Ammon's horn (tissue), 1 donor: ENCODE measurements around the gene MYBPC2.

Source experiments
- DNase-seq: peaks from one replicate; pipeline ENCODE4 v3.0.0-alpha.2; 2016; ENCODE audit warnings: low spot score

MYBPC2 gene

DNA sequence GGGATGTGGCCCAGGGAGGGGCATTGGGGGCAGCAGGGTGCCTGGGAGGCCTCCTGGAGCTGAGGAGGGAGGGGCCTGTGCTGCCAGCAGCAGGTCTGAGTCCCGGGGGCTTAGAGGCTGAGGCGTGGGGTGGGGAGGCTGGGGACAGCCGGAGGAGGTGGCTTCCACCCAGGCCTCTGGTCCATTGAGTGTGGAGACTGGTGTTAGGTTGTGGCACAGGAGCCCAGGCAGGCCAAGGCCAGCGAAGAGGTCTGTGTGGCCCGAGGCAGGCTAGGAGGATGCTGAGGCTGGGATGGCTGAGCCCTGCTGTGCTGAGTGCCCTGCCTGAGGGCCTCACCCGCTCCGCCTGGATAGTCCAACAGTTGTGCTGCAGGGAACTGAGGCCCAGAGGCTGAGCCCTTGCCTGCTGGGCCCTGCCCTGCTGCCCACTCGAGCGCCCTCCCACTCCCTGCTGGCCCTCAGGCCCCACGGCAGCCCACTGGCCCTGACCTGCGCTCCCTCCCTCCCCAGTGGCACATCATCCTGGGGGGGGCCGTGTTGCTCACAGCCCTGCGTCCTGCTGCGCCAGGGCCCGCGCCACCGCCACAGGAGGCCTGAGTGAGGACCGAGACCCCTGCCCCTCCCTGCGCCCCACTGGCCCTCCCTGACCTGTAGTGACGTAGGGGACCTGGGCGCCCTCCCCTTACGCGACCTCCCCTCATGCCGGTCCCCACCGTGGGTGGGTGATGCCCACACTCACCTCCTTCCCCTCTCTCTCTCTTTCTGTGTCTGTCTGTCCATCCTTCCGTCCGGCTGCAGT, 48.9 kb downstream of the MYBPC2 start:
- DNase-seq = no peak

DNA sequence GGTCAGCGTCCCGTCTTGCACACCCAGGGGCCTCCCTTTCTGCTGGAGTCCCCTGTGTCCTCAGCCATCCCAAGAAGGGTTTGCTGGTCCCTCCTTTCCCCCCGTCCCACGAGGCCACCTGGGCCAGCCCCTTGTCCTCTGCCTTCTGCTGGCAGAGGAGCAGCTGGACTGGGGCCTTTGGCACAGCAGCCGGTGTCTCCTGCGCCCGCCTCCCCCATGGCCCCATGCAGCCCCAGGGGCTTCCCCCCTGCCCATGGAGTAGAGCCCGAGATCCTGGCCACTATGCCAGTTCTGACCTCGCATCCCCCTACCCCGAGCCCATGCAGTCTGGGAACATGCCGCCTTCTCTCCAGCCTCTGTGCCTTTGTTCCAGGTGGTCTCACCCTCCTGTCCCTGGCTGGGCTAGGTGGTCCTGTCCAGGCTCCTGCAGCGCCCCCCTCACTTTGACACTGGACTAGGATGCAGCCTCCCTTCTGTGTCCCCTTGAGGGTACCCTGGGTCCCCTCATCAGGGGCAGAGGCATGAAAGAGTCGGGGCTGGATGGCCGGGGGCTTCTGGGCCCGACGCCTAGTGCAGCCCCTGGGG, 49.7 kb downstream of the MYBPC2 start:
- DNase-seq = no peak

DNA sequence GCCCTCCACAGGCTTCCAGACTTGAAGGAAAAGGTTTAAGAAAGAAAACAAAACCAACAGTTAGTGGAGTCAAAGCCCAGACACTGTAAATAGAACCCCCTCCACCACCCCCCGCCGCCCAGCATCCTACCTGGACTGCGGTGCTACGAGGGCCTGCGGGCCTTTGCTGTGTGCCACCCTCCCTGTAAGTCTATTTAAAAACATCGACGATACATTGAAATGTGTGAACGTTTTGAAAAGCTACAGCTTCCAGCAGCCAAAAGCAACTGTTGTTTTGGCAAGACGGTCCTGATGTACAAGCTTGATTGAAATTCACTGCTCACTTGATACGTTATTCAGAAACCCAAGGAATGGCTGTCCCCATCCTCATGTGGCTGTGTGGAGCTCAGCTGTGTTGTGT, 50.2 kb downstream of the MYBPC2 start:
- DNase-seq = no peak

DNA sequence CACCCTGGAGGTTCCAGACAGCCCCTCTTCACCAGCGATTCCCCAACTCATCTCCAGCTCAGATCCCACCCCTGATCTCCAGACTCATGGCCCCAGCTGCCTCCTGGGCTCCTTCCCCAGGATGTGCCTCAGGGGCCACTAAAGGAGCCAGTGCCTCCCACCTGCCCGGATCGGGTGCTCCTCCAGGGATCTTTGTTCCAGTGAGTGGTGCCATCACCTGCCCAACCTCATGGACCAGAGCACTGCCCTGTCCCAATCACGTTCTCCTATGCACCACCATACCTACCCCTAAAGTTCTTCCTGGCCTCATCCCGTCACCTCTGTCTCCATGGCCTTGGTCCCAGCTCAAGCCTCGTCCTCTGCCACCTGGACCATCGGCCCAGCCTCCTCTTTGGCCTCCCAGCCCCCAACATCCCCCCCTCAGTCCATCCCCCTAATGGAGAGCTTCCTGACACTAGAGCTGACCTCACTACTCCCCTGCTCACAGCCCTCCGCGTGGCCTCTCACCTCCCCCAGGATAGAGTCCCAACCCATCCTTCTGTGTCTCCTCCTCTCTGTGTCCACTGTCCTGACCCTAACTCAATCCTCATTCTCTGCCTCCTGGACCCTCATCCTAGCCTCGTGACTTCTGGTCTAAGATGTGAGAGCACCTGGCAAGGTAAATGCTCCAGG, 52.7 kb downstream of the MYBPC2 start:
- no peak for DNase-seq

DNA sequence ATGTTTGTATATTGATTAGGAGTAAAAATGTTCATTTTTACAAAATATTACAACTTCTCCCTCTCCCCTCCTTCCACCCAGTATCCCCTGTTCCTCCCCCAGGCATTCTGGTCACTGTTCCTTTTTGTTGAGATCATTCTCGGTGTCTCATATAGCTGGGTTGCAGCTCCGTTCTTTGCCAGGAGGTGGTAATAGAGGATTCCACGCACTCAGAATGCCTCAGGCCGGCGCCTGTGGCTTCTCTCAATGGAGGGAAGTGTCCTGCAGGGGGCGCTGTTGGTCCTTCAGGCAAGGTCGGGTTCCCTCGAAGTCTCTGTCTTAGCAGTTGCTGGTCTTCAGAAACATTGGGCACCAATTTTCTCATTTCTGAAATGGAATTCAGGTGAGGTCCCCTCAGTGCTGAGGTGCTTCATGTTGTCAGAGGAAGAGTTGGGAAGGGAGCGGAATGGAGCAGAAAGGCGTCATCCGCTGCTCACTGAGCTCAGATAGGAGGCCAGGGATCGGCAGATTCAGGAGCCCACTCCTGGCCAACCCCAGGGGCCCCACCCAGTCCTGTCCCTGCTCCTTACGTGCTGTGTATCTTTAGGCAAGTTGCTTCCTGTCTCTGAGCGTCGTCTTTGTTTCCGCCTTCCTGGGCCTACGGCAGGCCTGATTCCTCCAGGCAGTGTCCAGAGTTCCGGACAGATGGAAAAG, 54.3 kb downstream of the MYBPC2 start:
- DNase-seq = no peak

DNA sequence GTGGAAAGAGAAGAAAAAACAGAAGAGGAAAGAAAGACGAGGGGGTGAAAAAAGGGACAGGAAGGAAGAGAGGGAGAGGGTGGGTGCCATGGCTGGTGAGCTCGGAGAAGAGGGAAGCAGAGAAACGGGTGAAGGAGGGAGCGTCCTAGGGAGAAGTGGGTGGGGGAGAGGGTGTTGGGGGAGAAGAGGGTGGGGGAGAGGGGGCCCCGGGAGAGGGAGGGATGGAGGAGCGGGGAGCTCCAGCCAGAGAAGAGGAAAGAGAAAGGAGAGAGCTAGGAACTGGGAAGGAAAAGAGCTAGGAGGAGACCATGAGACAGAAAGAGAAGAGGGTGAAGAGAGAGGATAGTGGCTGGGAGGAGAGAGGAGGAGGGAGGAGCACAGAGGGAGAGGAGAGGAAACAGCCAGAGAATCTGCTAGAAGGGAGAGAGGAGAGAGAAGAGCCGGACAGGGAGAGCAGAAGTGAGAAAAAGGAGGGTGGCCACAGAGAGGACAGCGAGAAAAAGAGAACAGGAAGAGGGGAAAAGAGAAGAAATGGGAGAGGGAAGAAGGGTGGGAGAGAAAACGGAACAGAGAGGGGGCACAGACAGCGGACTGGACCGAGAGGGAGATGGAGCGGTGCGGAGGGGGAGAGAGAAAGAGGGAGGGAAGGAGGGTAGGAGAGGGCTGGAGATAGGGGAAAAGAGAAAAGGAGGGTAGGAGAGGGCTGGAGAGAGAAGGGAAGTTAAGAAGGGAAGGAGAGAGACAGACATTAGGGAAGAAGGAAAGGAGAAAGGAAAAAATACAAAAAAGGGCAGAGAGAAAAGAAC, 55.9 kb downstream of the MYBPC2 start:
- DNase-seq = no peak

DNA sequence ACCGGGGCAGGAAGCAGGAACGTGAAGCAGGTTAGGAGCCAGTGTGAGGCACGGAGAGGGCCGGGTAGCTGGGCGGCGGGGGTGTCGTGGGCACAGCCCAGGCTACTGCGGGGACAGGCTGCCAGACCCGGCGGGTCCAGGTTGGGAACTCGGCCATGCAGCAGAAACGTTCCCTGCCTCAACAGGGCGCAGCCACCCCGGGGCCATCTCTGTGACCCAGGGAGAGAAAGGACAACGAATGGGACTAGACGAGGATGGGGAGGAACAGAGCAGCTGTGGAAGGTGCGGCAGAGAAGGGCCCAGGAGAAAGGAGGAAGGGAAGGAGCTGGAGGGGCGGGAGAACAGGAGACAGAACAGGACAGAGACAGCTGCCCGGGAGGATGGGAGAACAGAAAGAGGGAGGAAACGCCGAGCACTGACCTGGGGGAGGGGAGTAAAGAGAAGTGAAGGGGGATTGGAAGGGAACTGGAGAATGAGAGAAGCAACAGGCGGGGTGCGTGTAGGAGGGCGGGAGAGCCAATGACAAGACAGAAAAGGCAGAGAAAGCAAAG, 56.8 kb downstream of the MYBPC2 start:
- no peak for DNase-seq

DNA sequence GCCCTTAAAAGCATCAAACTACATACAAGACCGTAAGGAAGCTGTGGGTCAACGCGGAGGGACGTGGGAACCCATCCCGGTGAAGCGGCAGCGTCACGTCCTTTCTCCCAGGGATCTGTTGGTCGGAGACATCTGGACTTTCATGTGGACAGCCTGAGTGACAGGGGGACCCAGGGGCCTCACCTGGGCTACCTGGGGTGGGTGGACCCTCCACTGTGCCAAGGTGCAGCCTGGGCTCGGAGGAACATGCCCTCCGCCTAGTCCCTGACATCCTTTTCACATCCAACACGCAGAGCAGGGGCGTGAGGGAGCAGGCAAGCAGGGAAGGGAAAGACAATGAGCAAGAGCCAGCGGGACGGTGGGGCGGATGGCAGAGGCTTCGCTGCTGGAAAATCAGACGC, 57.7 kb downstream of the MYBPC2 start:
- DNase-seq = no peak

DNA sequence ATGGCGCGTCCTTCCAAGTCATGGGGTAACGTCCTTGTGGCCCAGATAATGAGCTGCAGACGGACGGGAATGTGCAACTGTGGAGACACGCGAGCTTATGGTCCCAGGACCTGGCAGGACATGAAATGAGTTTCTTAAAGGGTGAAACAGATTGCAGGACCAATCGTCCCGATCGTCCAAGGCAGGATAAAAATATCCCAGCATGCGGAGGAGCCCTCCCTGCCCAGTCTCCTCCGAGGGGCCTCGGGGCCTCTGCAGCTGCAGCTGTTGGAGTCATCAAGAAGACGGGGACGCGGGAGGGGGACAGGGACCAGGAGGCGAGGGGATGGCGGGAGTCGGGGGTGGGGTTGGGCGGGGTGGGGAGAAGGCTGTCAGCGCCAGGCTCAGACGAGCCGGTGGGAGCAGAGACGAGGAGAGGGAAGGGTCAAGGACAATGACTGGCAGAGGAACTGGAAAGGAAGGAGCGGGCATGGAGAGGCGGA, 58.3 kb downstream of the MYBPC2 start:
- DNase-seq = no peak

DNA sequence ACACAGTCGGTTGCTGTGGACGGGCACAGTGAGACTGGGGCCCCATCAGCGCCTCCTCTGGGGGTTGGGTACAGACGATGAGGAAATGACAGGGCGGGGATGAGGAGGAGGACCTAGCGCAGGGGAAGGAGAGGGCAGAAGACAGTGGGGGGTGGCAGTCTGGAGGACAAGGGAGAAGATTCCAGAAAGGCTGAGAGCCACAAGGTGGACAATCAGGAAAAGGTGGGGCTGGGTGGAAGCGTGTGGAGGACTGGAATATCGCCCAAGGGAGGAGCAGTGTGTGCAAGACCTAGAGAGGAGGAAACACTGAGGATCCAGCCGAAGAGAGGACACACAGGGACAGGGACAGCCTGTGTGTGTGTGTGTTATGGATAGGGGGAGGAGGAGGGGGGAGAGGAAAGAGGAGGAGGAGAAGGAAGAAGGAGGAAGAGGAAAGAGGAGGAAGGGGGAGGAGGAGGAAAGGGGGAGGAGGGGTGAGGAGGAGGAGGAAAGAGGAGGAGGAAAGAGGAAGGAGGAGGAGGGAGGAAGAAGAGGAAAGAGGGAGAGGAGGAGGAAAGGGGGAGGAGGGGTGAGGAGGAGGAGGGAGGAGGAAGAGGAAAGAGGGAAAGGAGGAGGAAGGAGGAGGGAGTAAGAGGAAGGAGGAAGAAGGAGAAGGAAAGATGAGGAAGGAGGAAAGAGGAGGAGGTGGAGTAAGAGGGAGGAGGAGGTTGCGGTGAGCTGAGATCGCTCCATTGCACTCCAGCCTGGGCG, 59.8 kb downstream of the MYBPC2 start:
- DNase-seq = no peak

DNA sequence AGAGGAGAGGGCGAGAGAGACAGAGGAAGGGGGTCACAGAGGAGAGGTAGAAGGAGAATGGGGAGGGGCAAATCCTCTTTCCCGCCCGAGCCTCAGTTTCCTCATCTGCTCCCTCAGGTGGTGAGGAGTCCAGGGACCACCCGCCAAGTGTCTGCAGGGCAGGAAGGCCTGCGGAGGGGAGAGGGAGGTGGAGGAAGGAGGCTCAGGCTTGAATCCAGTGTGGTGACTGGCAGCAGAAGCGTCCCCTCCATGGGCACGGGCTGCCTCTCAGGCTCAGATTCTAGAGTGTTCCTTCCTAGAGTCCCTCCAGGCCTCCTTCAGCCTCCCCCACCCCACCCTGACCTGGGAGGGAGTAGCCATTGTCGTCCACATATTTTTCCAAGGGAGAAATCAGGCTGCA, 60.5 kb downstream of the MYBPC2 start:
- no peak for DNase-seq

DNA sequence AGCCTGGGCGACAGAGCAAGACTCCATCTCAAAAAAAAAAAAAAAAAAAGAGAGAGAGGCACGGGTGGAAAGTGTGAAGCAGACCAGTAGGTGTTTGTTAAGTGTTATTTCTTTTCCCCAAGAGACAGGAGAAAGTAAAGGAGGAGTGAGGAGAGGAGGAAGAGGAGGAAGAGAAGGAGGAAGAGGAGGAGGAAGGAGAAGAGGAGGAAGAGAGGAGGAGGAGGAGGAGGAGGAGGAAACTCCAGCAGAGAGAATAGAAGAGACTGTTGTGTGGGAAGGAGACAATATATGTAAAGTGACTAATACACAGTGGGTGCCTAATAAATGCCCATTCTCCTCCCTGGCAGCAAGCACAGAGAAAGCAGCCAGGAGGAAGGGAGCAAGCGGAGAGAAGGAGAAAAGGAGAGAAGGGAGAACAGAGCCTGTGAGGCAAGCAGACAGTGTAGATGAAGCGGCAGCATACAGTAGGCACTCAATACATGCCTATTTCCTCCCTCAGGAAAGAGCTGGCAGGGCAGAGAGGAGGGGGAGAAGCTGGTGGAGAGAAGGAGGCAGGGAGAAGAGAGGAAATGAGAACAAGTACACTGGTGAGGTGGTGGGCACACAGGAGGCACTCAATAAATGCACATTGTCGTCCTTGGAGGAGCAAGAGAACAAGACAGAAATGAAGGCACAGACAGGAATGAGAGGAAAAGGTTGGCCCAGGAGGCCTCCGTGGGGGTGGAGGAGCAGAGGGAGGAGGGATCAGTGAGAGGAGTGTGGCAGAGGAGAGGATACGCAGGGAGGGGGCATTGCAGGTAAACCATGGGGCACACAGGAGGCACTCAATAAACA, 61.7 kb downstream of the MYBPC2 start:
- DNase-seq = no peak

DNA sequence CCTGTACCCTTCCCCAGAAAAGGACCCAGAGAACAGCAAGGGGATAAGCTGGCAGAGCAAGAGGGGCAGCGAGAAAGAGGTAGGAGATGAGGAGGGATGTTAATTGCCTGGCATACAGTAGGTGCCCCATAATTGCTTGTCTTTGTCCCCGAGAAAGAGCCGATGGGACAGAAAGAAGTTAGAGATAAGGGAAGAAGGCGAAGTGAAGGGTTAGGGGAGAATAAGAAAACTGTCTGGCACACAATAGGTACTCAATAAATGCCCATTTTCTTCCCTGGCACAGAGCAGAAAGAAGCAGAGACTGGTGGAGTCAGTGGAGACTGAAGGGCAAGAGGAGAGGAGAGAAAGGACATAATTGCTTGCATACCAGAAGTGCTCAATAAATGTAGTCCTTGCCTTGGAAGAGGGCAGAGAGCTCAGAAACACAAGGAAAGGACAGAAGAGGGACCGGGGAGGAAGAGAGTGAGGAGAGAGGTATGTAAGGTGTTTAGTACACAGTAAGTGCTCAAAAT, 62.4 kb downstream of the MYBPC2 start:
- no peak for DNase-seq

DNA sequence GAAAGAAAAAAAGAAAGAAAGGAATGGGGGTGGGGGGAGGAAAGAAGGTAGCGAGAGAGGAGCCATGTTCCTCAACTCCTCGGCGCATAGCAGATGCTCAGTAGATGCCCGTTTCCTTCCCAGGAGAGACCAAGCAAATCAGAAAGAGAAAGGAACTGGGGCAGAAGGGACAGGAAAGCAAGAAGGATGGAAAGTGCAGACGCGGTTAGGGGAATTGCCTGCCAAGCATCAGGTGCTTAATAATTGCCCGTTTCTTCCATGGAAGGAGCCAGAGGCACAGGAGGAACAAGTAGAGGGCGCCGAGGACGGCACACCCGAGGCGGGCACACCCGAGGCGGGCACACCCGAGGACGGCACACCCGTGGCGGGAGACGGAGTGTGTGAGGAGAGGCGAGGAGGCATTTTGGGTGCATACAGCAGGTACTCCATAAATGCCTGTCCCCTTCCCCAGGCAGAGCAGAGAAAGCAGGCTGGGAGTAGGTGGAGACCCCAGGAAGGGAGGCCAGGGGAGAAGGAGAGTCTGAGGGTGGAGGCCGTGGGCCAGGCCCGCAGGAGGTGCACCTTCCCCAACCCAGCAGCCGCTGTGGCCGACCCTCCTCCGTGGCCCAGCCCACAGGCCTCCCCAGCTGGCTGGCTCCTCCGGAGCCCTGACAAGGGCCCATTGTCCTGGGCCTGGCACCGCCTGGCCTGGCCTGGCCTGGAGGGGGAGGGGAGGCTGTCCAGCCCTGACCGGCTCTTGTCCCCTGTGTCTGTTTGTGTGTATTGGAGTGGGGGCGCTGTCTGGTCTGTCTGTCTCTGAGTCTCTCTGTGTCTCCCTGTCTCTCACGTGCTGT, 63.7 kb downstream of the MYBPC2 start:
- DNase-seq = peak; percentile 97

DNA sequence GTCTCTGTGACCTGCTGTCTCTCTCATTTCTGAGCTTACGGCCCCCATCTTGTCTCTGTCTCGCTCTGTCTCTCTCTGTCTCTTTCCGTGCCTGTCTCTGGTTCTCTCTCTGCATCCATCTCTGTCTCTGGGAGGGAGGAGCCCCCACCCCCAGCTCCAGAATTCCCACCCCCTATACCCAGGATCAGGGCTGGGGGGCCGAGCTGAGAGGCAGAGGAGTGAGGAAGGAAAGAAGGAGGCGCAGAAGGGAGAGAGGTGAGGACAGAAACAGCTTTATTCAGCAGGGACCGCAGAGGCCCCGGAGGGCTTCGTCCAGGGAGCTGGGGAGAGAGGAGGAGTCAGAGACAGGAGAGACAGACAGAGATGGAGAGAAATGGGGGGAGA, 64.3 kb downstream of the MYBPC2 start:
- DNase-seq = no peak

DNA sequence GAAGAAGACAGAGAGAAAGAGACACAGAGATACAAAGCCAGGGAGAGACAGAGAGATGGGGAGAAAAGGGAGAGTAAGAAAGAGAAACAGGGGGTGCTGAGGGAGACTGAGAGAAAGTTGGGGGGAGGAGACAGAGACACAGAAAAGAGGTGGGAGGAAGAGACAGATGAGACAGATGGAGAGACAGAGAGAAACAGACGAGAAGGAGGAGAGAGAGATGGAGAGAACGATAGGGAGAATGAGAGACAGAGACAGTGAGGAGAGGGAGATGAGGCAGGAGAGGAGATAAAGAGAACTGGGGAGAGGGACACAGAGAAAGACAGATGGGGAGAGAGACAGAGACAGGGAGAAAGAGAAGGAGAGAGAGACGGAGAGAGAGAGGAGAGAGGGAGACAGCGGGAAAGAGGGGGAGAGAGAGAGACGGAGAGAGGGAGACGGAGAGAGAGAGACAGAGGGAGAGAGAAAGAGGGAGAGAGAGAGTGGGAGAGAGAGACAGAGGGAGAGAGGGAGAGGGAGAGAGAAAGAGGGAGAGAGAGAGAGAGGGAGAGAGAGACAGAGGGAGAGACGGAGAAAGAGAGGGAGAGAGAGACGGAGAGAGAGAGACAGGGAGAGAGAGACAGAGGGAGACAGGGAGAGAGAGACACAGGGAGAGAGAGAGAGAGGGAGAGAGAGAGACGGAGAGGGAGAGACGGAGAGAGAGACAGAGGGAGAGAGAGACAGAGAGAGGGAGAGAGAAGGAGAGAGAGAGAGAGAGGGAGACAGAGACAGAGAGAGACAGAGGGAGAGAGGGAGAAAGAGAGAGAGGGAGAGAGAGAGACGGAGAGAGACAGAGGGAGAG, 65.7 kb downstream of the MYBPC2 start:
- no peak for DNase-seq

DNA sequence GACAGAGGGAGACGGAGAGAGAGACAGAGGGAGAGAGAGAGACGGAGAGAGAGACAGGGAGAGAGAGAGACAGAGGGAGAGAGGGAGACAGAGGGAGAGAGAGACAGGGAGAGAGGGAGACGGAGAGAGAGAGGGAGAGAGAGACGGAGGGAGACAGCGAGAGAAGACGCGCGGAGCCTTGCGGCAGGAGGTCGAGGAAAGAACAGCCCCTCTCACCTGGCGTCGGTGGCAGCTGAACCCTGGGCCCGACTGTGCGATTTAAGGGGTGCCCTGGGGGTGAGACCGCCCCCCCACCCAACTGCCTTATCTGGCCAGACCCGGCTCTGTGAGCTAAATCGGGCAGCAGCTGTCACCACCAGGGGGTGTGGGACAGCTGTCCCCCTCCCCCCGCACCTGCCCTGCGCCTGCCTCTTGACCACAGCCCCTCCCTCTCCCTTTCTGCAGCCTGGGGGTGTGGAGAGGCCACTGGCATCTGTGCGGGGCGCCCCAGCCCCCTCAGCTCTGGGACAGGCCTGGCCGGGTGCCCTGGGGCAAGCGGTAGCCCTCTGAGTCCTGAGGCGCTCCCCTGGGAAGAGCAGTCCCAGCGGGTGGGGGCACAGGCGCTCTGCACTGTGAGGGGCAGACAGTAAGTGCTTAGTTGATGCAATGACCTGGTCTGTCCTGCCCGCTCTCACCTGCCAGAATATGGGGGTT, 67.5 kb downstream of the MYBPC2 start:
- DNase-seq = peak; percentile 61
